ENCODE data around the gene PTGES3L.

The PTGES3L gene

GRCh38 chr17:42918902-42919521, 60.9 kb downstream of the PTGES3L start:
- DNase-seq, result no peak

Measured in midbrain (tissue), 1 donor.